Prostate gland (tissue), 2 donors: ENCODE data around the gene MEIOSIN.

Experiments used
- CTCF ChIP-seq, 4 experiments: fragments of 200-600 bp in 2 of 4; fragments of 450-650 bp in 2 of 4; sonication (generic) in 2 of 4; IDR thresholded peaks; 1 replicate in 3 of 4; 2 replicates in 1 of 4; pipeline ENCODE4 v1.5.1; 2016 to 2019; ENCODE audit warnings: antibody characterized with exemption in 4 of 4, mild to moderate bottlenecking in 2 of 4, moderate library complexity in 2 of 4
- POLR2AphosphoS5 ChIP-seq: sonication (generic); formaldehyde crosslinking; IDR thresholded peaks from one replicate; pipeline ENCODE4 v1.6.1; 2017; ENCODE audit warnings: antibody characterized with exemption

DNA sequence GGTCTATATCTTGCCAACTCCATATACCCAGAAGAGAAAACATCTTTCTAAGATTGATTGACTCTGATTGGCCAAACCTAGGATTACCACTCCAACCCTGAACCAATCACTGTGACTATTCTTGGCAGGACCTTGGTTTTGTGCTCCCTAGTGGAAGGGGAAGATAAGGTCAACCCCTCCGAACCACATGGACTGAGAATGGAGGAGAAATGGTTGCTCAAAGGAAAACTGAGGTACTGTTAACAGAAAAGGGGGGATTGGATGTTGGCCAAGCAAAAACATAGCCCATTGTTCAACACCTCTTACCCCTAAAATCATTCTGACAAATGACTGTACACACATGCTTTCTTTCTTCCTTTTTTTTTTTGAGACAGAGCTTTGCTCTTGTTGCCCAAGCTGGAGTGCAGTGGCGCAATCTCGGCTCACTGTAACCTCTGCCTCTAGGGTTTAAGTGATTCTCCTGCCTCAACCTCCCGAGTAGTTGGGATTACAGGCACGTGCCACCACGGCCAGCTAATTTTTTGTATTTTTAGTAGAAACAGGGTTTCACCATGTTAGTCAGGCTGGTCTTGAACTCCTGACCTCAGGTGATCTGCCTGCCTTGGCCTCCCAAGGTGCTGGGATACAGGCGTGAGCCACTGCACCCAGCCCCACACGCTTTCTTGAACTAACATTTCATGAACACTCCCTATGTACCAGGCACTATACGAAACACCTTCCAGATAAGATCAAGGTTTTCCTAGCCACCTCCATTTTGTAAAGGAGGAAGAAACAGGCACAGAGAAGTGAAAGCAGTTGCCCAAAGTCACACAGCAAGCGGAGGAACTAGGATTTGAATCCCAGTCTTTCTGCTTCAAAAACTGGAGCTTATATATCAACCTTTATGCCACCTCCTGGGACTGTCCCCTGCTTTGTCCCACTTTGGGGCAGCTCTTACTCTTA is 6.5 kb downstream of the MEIOSIN start:
- TF ChIP-seq CTCF (IDR thresholded peaks at IDR 0.05) (no peak), POLR2AphosphoS5 (no peak)
